GM19099 (cell line): ENCODE measurements around the gene TMEM132D.

Experiments
- POLR2A ChIP-seq: IDR thresholded peaks from 3 replicates; pipeline ENCODE4 v1.6.1; 2011; ENCODE audit warnings: low read depth; ENCODE audit not compliant: insufficient read length; ENCODE audit errors: extremely low read depth

Gene TMEM132D

DNA sequence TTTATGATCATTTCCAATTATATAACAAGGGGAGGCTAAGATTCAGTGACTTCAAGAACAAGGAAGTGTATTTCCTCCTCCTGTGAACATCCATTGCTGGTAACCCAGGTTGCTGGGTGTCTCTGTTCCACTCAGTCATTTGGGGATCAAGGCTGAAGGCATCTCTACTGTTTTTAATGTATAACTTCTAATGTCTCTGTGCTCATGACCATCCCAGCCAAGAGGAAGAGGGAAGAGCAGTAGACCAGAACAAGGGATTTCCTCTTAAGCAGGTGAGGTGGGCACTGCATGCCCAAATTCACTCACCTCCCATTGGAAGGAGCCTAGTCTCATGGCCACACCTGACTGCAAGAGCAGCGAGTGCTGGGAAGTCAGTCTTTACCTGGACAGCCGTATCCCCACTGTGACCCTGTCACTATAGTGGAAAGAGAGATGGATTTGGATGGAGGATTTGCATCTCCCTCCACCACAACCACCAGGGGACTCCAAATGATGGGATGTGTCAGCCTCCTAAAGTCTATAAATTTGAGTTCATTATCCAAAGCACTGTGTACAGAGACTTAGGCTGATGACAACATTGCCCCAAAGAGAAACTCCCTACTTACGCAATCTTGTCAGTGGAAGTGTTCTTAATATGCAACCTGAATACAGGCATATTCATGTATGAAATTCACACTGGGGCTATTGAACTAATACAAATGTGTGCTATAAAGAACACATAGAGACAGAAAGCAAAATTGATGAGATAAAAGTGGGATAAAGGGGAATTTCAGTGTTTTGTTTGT is 368.7 kb downstream of the TMEM132D start:
- TF ChIP-seq POLR2A, result no peak

GRCh38 chr12:129532707-129533499 is 370.9 kb downstream of the TMEM132D start:
- no peak for TF ChIP-seq POLR2A

GRCh38 chr12:129532082-129532481 is 371.7 kb downstream of the TMEM132D start:
- no peak for TF ChIP-seq POLR2A

DNA sequence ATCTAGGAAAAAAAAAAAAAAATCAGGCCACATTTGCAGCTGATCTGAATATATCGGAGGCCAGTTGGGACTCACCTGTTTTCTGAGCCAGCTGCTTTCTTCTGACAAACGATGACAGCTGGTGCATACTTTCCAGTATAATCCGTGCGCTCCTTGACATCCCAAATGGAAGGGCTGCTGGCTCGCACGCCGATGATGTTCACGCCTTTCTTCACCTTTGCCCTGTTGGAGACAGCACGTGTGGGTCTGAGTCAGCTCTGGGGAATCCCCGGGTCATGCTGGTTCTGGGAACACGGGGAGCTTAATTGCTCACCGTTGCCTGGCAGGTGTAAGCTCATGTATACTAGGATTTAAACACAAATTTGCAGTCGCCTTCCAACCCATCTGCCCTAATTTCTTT is 372.8 kb downstream of the TMEM132D start:
- no peak for TF ChIP-seq POLR2A

- TF ChIP-seq POLR2A, result no peak
Measured at GRCh38 chr12:129530517-129530916, 373.3 kb downstream of the TMEM132D start.

DNA sequence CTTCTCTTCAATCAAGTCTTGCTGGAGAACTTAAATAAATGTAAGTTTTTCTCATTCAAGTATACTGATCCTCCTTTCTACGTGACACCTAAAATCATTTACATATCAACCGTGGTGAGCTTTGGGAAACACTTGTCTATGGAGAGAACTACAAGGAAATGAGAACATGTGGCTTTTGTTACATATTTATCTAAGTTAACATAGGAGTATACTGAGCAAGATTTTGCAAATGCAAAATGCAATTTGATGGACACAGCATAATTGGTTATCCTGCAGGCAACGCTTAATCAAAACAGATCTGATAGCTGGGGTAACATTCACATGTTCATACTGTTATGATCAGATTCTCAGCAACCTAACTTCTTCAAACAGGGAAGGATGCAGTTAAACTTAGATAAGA is 376.3 kb downstream of the TMEM132D start:
- TF ChIP-seq POLR2A, result no peak

GRCh38 chr12:129523621-129524020 is 380.2 kb downstream of the TMEM132D start:
- no peak for TF ChIP-seq POLR2A

GRCh38 chr12:129520739-129521138 is 383.1 kb downstream of the TMEM132D start:
- TF ChIP-seq POLR2A, result no peak

DNA sequence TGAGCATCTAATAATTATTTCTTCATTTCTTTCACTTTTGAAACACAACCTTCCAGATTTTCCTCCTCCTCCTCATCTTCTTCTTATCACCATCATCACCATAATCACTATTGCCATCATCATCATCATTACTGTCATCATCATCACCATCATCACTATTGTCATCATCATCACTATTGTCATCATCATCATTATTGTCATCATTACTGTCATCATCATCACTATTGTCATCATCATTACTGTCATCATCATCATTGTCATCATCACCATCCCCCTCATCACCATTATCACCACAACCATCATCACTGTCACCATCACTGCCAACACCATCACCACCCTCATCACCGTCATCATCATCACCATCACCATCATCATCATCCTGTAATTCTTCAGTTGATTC is 400.0 kb downstream of the TMEM132D start:
- TF ChIP-seq POLR2A, result no peak

DNA sequence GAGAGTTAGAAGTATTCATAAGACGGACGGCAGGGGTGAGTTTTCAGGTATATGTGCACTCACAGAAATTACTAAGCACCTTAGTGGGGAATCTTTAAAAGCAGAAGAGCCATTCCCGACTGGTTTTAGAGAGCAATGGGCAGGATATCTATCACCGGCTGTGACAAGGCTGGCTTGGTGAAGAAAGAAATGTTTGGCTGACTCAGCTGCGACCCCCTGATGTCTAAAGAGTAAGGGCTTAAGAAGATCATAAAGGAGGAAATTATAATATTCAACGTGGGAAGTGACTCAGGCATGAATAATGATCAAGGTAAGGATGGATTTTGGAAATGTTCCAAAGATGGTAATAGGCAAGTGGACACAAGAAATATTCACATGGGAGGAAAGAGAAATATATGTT is 407.6 kb downstream of the TMEM132D start:
- no peak for TF ChIP-seq POLR2A

- TF ChIP-seq POLR2A, result no peak
Measured at GRCh38 chr12:129494766-129495165, 409.1 kb downstream of the TMEM132D start.

GRCh38 chr12:129494260-129494659 is 409.6 kb downstream of the TMEM132D start:
- TF ChIP-seq POLR2A, result no peak

DNA sequence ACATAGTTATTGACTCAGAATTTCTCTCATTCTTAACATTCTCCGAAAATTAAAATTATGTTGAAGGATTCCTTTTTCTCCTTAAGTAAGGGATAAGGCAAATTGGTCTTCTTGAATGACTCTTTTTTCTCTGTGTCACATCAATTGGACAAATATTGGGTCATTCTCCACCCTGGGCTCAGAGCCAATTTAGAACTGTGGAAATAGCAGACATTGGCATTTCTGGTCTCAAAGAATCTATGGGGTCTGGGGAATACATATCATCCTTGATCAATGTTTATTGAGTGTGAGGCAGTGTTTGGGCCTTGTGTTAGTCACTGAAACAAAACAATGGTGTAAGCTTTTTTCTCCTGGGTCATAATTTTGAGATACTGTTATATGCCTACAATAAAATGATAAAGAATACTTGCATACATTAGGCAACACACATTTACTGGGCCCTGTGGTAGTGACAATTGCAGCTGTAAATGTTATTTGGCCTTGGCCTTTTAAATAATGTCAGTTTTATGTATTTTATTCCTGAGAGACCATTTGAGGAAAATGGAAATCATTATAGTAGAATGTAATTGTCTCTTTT is 414.6 kb downstream of the TMEM132D start:
- TF ChIP-seq POLR2A, result no peak

GRCh38 chr12:129486931-129487330 is 416.9 kb downstream of the TMEM132D start:
- TF ChIP-seq POLR2A, result no peak

DNA sequence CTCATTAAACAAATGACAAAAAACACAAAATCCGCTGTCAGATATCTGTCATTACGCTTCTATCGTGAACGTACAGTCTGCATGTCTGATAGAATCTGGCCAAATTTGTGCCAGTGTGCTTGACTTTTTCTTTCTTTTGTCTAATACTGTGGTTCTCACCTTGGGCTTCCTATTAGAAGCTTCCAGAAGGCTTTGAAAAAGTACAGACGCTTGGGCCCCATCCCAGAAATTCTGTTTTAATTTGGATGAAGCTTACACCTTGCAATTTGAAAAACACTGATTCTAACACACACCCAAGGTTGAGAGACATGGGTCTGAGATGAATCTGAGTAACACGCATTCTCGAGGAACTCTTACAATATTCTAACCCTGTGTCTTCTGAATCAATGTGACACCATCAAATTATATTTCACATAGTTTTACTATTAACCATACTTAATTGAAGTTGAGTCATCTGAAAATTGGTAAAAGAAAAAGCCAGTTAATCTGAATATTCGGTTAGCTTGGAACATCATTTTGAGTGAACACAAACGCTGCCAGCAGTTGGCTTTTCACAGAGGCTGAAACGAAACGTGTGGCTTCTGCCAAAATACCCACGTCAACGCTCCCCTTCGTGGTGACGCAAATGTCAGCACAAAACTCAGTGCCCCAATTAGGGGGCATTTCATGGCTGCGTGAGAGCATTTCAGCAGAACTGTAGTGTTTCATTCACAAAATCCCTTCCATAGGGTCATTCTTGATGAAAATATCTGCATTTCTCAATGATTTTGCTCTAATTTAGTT is 420.5 kb downstream of the TMEM132D start:
- TF ChIP-seq POLR2A, result no peak
